Measurements from ENCODE around the gene KIR2DL3.

DNA sequence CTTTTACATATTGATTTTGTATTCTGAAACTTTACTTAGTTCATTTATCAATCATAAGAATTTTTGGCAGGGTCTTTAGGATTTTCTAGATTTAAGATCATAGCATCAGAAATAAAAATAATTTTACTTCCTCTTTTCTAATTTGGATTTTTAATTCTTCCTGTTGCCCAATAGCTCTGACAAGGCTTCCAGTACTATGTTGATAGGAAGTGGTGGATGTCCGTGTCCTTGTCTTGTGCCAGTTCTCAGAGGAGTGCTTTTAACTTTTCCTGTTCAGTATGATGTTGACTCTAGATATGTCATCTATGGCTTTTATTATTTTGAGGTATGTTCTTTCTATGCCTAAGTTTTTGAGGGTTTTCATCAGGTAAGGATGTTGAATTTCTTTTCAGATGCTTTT is 57.4 kb downstream of the KIR2DL3 start:
- TF ChIP-seq, protein P1, sequence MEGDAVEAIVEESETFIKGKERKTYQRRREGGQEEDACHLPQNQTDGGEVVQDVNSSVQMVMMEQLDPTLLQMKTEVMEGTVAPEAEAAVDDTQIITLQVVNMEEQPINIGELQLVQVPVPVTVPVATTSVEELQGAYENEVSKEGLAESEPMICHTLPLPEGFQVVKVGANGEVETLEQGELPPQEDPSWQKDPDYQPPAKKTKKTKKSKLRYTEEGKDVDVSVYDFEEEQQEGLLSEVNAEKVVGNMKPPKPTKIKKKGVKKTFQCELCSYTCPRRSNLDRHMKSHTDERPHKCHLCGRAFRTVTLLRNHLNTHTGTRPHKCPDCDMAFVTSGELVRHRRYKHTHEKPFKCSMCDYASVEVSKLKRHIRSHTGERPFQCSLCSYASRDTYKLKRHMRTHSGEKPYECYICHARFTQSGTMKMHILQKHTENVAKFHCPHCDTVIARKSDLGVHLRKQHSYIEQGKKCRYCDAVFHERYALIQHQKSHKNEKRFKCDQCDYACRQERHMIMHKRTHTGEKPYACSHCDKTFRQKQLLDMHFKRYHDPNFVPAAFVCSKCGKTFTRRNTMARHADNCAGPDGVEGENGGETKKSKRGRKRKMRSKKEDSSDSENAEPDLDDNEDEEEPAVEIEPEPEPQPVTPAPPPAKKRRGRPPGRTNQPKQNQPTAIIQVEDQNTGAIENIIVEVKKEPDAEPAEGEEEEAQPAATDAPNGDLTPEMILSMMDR (IDR thresholded peaks at IDR 0.05): no peak
- no peak for TF ChIP-seq POLR2A (IDR thresholded peaks at IDR 0.05)
